ENCODE results near the gene EPAS1. TPM values are rescaled to one million over a fixed set of nuclear protein-coding genes. Genes with fewer than 3 reads are reported as not detected.

EPAS1 gene
- total and polyA plus RNA-seq, 9 of the 15 experiments (the other 6 are each of a cell fraction or from before 2014, with no cell fraction given) = 0.25 to 11.2 (median 4.1) TPM

GRCh38 chr2:46258937-46259776 lies 38.0 kb upstream of the EPAS1 start (continued):
- TF ChIP-seq ZFPM2 (CRISPR knock-in tag; IDR thresholded peaks at IDR 0.05) (no peak), SUPT5H (IDR thresholded peaks at IDR 0.05) (no peak), CREB3L1 (IDR thresholded peaks at IDR 0.05; ENCODE audit: borderline replicate concordance, low read depth) (no peak), ZNF76 (CRISPR knock-in tag; IDR thresholded peaks at IDR 0.05; ENCODE audit: borderline replicate concordance) (no peak), ZNF224 (CRISPR knock-in tag; IDR thresholded peaks at IDR 0.05) (no peak), ZNF175 (CRISPR knock-in tag; IDR thresholded peaks at IDR 0.05; ENCODE audit: low read depth) (no peak), XRCC5 (IDR thresholded peaks at IDR 0.05; ENCODE audit: low read depth, low read length) (no peak), TGIF2 (CRISPR knock-in tag; IDR thresholded peaks at IDR 0.05) (no peak), ZFP30 (CRISPR knock-in tag; IDR thresholded peaks at IDR 0.05; ENCODE audit: borderline replicate concordance) (no peak), ZNF212 (CRISPR knock-in tag; IDR thresholded peaks at IDR 0.05) (no peak), E2F6 (IDR thresholded peaks at IDR 0.05; ENCODE audit: borderline replicate concordance in 1 of 2, extremely low read depth in 1 of 2, insufficient read depth in 1 of 2, insufficient read length in 1 of 2, low read depth in 1 of 2, low read length in 1 of 2, poor library complexity in 1 of 2, severe bottlenecking in 1 of 2) (no peak), RBFOX2 (IDR thresholded peaks at IDR 0.05; ENCODE audit: low read depth, low read length) (no peak), MAX (CRISPR knock-in tag; IDR thresholded peaks at IDR 0.05) (no peak), ZKSCAN1 (IDR thresholded peaks at IDR 0.05; ENCODE audit: low read depth, low read length) (no peak), GABPA (tag; conservative IDR thresholded peaks at IDR 0.05; ENCODE audit: low read depth) (no peak), CTCFL (IDR thresholded peaks at IDR 0.05; ENCODE audit: borderline replicate concordance, insufficient read depth, low read depth, low read length, poor library complexity, severe bottlenecking) (no peak), HDAC2 (IDR thresholded peaks at IDR 0.05) (0 out of 2 replicates have a peak, but pooled peaks have one; percentile 49), HDGF (IDR thresholded peaks at IDR 0.05) (no peak), PATZ1 (CRISPR knock-in tag; IDR thresholded peaks at IDR 0.05; ENCODE audit: borderline replicate concordance) (no peak), ZNF699 (CRISPR knock-in tag; IDR thresholded peaks at IDR 0.05; ENCODE audit: insufficient replicate concordance) (no peak), ELF2 (CRISPR knock-in tag; IDR thresholded peaks at IDR 0.05) (no peak)
